ENCODE data around the gene PAN3.

GRCh38 chr13:28250542-28250941 lies 112.2 kb downstream of the PAN3 start:
- no peak for TF ChIP-seq CTCF (conservative IDR thresholded peaks at IDR 0.05; ENCODE audit: low read depth, low read length)
- no peak for TF ChIP-seq EZH2 (IDR thresholded peaks at IDR 0.05; ENCODE audit: borderline replicate concordance, low read depth, low read length, poor library complexity, severe bottlenecking)
